K562 (cell line): ENCODE measurements around the gene PSAT1.

Source experiments
- CBX2 ChIP-seq: fragments of 200-600 bp; sonication (generic); IDR thresholded peaks from one replicate; pipeline ENCODE4 v1.6.1; 2012; ENCODE audit warnings: mild to moderate bottlenecking, low read length, inconsistent platforms; ENCODE audit not compliant: insufficient read depth, poor library complexity, severe bottlenecking
- EP300 ChIP-seq: IDR thresholded peaks from 2 replicates; pipeline ENCODE4 v1.6.1; 2012; ENCODE audit warnings: low read length, improper control_type of control experiment
- HDAC2 ChIP-seq: fragments of 450-650 bp; IDR thresholded peaks from 2 replicates; pipeline ENCODE4 v1.6.1; 2016; ENCODE audit warnings: mild to moderate bottlenecking
- L3MBTL2 ChIP-seq: fragments of 450-650 bp; IDR thresholded peaks from 2 replicates; pipeline ENCODE4 v1.6.1; 2016; ENCODE audit warnings: mild to moderate bottlenecking, moderate library complexity
- SMAD1 ChIP-seq: fragments of 150-350 bp; IDR thresholded peaks from 2 replicates; pipeline ENCODE4 v1.6.1; 2014; ENCODE audit warnings: low read length, low read depth; ENCODE audit not compliant: partially characterized antibody
- TF ChIP-seq, protein P1 (sequence below), 3 experiments: IDR thresholded peaks in 2 of 3; conservative IDR thresholded peaks in 1 of 3; 2 replicates each; pipeline ENCODE4 v1.5.1; 2011 to 2012; ENCODE audit warnings: low read length in 3 of 3, mild to moderate bottlenecking in 3 of 3, control low read depth in 2 of 3, improper control_type of control experiment in 1 of 3, inconsistent platforms in 1 of 3, low read depth in 1 of 3, mixed read lengths in 1 of 3, moderate library complexity in 1 of 3; ENCODE audit not compliant: insufficient read depth in 2 of 3

DNA sequence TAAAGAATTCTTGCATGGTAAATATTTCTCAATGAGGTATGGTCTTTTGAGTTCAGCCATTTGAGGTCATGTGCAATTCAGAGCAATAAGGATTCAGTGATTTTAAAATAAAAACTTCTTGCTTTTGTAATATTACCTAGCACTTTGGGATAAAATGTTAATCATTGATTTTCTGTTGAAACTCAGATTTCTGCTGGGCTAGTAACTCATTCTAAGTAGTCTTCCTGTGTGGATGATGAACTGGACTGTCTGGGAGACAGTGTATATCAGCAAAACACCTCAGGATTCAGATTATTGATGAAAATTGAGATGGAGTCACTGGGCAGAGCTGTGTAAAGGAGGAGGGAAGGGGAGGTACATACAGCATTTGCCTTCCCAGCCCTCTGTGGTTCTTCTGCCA lies 10.8 kb upstream of the PSAT1 start:
- no peak for TF ChIP-seq SMAD1
- no peak for TF ChIP-seq CBX2
- TF ChIP-seq HDAC2: no peak
- TF ChIP-seq, protein P1, sequence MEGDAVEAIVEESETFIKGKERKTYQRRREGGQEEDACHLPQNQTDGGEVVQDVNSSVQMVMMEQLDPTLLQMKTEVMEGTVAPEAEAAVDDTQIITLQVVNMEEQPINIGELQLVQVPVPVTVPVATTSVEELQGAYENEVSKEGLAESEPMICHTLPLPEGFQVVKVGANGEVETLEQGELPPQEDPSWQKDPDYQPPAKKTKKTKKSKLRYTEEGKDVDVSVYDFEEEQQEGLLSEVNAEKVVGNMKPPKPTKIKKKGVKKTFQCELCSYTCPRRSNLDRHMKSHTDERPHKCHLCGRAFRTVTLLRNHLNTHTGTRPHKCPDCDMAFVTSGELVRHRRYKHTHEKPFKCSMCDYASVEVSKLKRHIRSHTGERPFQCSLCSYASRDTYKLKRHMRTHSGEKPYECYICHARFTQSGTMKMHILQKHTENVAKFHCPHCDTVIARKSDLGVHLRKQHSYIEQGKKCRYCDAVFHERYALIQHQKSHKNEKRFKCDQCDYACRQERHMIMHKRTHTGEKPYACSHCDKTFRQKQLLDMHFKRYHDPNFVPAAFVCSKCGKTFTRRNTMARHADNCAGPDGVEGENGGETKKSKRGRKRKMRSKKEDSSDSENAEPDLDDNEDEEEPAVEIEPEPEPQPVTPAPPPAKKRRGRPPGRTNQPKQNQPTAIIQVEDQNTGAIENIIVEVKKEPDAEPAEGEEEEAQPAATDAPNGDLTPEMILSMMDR (IDR thresholded peaks at IDR 0.05 in 2 of 3, conservative IDR thresholded peaks at IDR 0.05 in 1 of 3; ENCODE audit: insufficient read depth in 2 of 3, low read depth in 1 of 3, low read length in 3 of 3): no peak
- no peak for TF ChIP-seq L3MBTL2
- TF ChIP-seq EP300: no peak
